ENCODE results near the gene UBR4. TPM values are rescaled to one million over a fixed set of nuclear protein-coding genes. Genes with fewer than 3 reads are reported as not detected.
"Not testable (repeated sequence)": the region's sequence is repeated elsewhere in the genome, so short reads cannot be mapped to it uniquely, and the experiment has no call there.

The UBR4 gene
- total and polyA plus RNA-seq, 3 experiments from 2014 or later, result 27.4 to 112 (median 110) TPM

- H3K27ac ChIP-seq (ENCODE audit: low read depth, low read length), result peak overlapping the region; percentile 90
- Mint-ChIP-seq H3K27me3 (no peaks in the 10 kb centered on the region), H3K27ac (peak overlapping the region; percentile 92 to 98 (median 96)), H3K36me3 (peaks cover 0 to 21% (median 2%) of the 10 kb centered on the region in 3 donors), H3K4me3 (peak overlapping the region; percentile 91 to 97 (median 94)), H3K4me1 (peaks cover 30 to 37% (median 32%) of the 10 kb centered on the region in 3 donors), H3K9me3 (no peaks in the 10 kb centered on the region)
- no peaks in the 10 kb centered on the region for H3K27me3 ChIP-seq (ENCODE audit: insufficient read depth, low read length, poor library complexity, severe bottlenecking)
- peaks cover 4% of the 10 kb centered on the region for H3K36me3 ChIP-seq (ENCODE audit: insufficient read depth, low read length)
- POLR2A ChIA-PET, result interaction anchor here (0.6 kb wide), 1 partner anchor 346 kb away, joined by 3 read pairs; a partner anchor contains a TSS
- peaks cover 35% of the 10 kb centered on the region for H3K4me1 ChIP-seq (ENCODE audit: insufficient read depth, low read length)
- CTCF ChIA-PET, result interaction anchor here (1.1 to 1.7 kb wide), 3 partner anchors 8 to 400 kb away, joined by 3 to 5 read pairs (median 4); no protein-coding TSS in a partner anchor
- no peaks in the 10 kb centered on the region for H3K9me3 ChIP-seq (ENCODE audit: low read length)
- peak overlapping the region; percentile 73 for H3K4me3 ChIP-seq (ENCODE audit: low read length)
- no peak for DNase-seq
These were observed 40.7 kb upstream of the UBR4 start for GRCh38 chr1:19250629-19251304.

GRCh38 chr1:19240673-19241538, 30.8 kb upstream of the UBR4 start:
- ChIA-PET POLR2A (no interaction called here), CTCF (interaction anchor here (0.8 to 1.6 kb wide), 4 partner anchors 10 to 43 kb away, joined by 3 to 4 read pairs (median 4); partner anchors contain the start of gene EMC1)
- Mint-ChIP-seq H3K4me1 (peaks cover 0 to 2% (median 0%) of the 10 kb centered on the region in 3 donors), H3K9me3 (no peaks in the 10 kb centered on the region), H3K27me3 (no peaks in the 10 kb centered on the region), H3K27ac (peak overlapping the region in 6 of 8 donors; percentile 8 to 81 (median 58)), H3K36me3 (peaks cover 0 to 88% (median 21%) of the 10 kb centered on the region in 3 donors), H3K4me3 (peak overlapping the region in 1 of 7 donors; percentile 65)
- H3K4me1 ChIP-seq (ENCODE audit: insufficient read depth, low read length), result no peaks in the 10 kb centered on the region
- H3K4me3 ChIP-seq (ENCODE audit: low read length), result no peak overlapping the region
- DNase-seq, result peak; percentile 48 to 64 (median 53)
- peaks cover 70% of the 10 kb centered on the region for H3K36me3 ChIP-seq (ENCODE audit: insufficient read depth, low read length)
- H3K27ac ChIP-seq (ENCODE audit: low read depth, low read length), result no peak overlapping the region
- H3K27me3 ChIP-seq (ENCODE audit: insufficient read depth, low read length, poor library complexity, severe bottlenecking), result no peaks in the 10 kb centered on the region
- no peaks in the 10 kb centered on the region for H3K9me3 ChIP-seq (ENCODE audit: low read length)

GRCh38 chr1:19239876-19240275, 29.8 kb upstream of the UBR4 start:
- Mint-ChIP-seq H3K36me3 (peaks cover 0 to 89% (median 21%) of the 10 kb centered on the region in 3 donors), H3K4me3 (no peak overlapping the region), H3K9me3 (no peaks in the 10 kb centered on the region), H3K27ac (peak overlapping the region in 4 of 8 donors; percentile 17 to 78 (median 28)), H3K27me3 (no peaks in the 10 kb centered on the region), H3K4me1 (peaks cover 0 to 2% (median 0%) of the 10 kb centered on the region in 3 donors)
- no peaks in the 10 kb centered on the region for H3K27me3 ChIP-seq (ENCODE audit: insufficient read depth, low read length, poor library complexity, severe bottlenecking)
- no peak overlapping the region for H3K4me3 ChIP-seq (ENCODE audit: low read length)
- H3K27ac ChIP-seq (ENCODE audit: low read depth, low read length), result no peak overlapping the region
- peaks cover 74% of the 10 kb centered on the region for H3K36me3 ChIP-seq (ENCODE audit: insufficient read depth, low read length)
- ChIA-PET CTCF (interaction anchor here (0.5 to 1.6 kb wide), 4 partner anchors 9 to 303 kb away, joined by 3 to 4 read pairs (median 3); no protein-coding TSS in a partner anchor), POLR2A (no interaction called here)
- H3K4me1 ChIP-seq (ENCODE audit: insufficient read depth, low read length), result no peaks in the 10 kb centered on the region
- DNase-seq, result no peak
- no peaks in the 10 kb centered on the region for H3K9me3 ChIP-seq (ENCODE audit: low read length)

- CTCF ChIA-PET, result interaction anchor here (1.6 kb wide), 1 partner anchor 22 kb away, joined by 3 read pairs; no protein-coding TSS in a partner anchor
- H3K36me3 Mint-ChIP-seq, result peaks cover 8 to 86% (median 14%) of the 10 kb centered on the region in 3 donors
- no peak overlapping the region for H3K4me3 Mint-ChIP-seq
These were observed 24.2 kb upstream of the UBR4 start for GRCh38 chr1:19234224-19234623.

GRCh38 chr1:19232524-19232846, 22.4 kb upstream of the UBR4 start:
- Histone ChIP-seq H3K9me3 (ENCODE audit: low read length) (no peaks in the 10 kb centered on the region), H3K4me3 (ENCODE audit: low read length) (no peak overlapping the region), H3K36me3 (ENCODE audit: insufficient read depth, low read length) (peaks cover 56% of the 10 kb centered on the region), H3K4me1 (ENCODE audit: insufficient read depth, low read length) (no peaks in the 10 kb centered on the region), H3K27ac (ENCODE audit: low read depth, low read length) (no peak overlapping the region), H3K27me3 (ENCODE audit: insufficient read depth, low read length, poor library complexity, severe bottlenecking) (no peaks in the 10 kb centered on the region)
- Mint-ChIP-seq H3K27ac (peak overlapping the region in 3 of 8 donors; percentile 12 to 63 (median 46)), H3K36me3 (peaks cover 9 to 85% (median 14%) of the 10 kb centered on the region in 3 donors), H3K4me3 (no peak overlapping the region), H3K27me3 (no peaks in the 10 kb centered on the region), H3K4me1 (peaks cover 0 to 1% (median 0%) of the 10 kb centered on the region in 3 donors), H3K9me3 (no peaks in the 10 kb centered on the region)
- ChIA-PET POLR2A (no interaction called here), CTCF (no interaction called here)
- DNase-seq, result no peak

More at GRCh38 chr1:19234224-19234623, 24.2 kb upstream of the UBR4 start:
- Histone ChIP-seq H3K27me3 (ENCODE audit: insufficient read depth, low read length, poor library complexity, severe bottlenecking) (no peaks in the 10 kb centered on the region), H3K9me3 (ENCODE audit: low read length) (no peaks in the 10 kb centered on the region), H3K4me1 (ENCODE audit: insufficient read depth, low read length) (no peaks in the 10 kb centered on the region), H3K36me3 (ENCODE audit: insufficient read depth, low read length) (peaks cover 66% of the 10 kb centered on the region), H3K27ac (ENCODE audit: low read depth, low read length) (no peak overlapping the region), H3K4me3 (ENCODE audit: low read length) (no peak overlapping the region)
- H3K27me3 Mint-ChIP-seq, result no peaks in the 10 kb centered on the region
- DNase-seq, result no peak
- no peaks in the 10 kb centered on the region for H3K9me3 Mint-ChIP-seq
- H3K4me1 Mint-ChIP-seq, result no peaks in the 10 kb centered on the region
- POLR2A ChIA-PET, result no interaction called here
- H3K27ac Mint-ChIP-seq, result peak overlapping the region in 1 of 8 donors; percentile 38

GRCh38 chr1:19231736-19232523, 21.9 kb upstream of the UBR4 start:
- peaks cover 9 to 85% (median 15%) of the 10 kb centered on the region in 3 donors for H3K36me3 Mint-ChIP-seq
- H3K27me3 ChIP-seq (ENCODE audit: insufficient read depth, low read length, poor library complexity, severe bottlenecking); H3K9me3 Mint-ChIP-seq; POLR2A ChIA-PET; H3K27ac ChIP-seq (ENCODE audit: low read depth, low read length); H3K4me3 ChIP-seq (ENCODE audit: low read length); CTCF ChIA-PET; H3K4me1 Mint-ChIP-seq; H3K4me3 Mint-ChIP-seq; H3K27me3 Mint-ChIP-seq; H3K9me3 ChIP-seq (ENCODE audit: low read length); DNase-seq; H3K4me1 ChIP-seq (ENCODE audit: insufficient read depth, low read length): not testable (repeated sequence)
- peak overlapping the region in 2 of 8 donors; percentile 19 to 46 for H3K27ac Mint-ChIP-seq
- peaks cover 55% of the 10 kb centered on the region for H3K36me3 ChIP-seq (ENCODE audit: insufficient read depth, low read length)

- peaks cover 15 to 93% (median 19%) of the 10 kb centered on the region in 3 donors for H3K36me3 Mint-ChIP-seq
These were observed 19.8 kb upstream of the UBR4 start for GRCh38 chr1:19229828-19230325.

More at GRCh38 chr1:19229828-19230325, 19.8 kb upstream of the UBR4 start:
- Mint-ChIP-seq H3K27ac (peak overlapping the region in 3 of 8 donors; percentile 8 to 89 (median 58)), H3K27me3 (no peaks in the 10 kb centered on the region), H3K9me3 (no peaks in the 10 kb centered on the region), H3K4me3 (no peak overlapping the region), H3K4me1 (peaks cover 0 to 1% (median 0%) of the 10 kb centered on the region in 3 donors)
- H3K36me3 ChIP-seq (ENCODE audit: insufficient read depth, low read length), result peaks cover 61% of the 10 kb centered on the region
- H3K27me3 ChIP-seq (ENCODE audit: insufficient read depth, low read length, poor library complexity, severe bottlenecking), result no peaks in the 10 kb centered on the region
- ChIA-PET CTCF (interaction anchor here (1.6 kb wide), 1 partner anchor 11 kb away, joined by 4 read pairs; no protein-coding TSS in a partner anchor), POLR2A (no interaction called here)
- H3K4me1 ChIP-seq (ENCODE audit: insufficient read depth, low read length), result no peaks in the 10 kb centered on the region
- no peaks in the 10 kb centered on the region for H3K9me3 ChIP-seq (ENCODE audit: low read length)
- DNase-seq, result no peak
- no peak overlapping the region for H3K27ac ChIP-seq (ENCODE audit: low read depth, low read length)
- no peak overlapping the region for H3K4me3 ChIP-seq (ENCODE audit: low read length)
